ENCODE data around the gene APEH.

DNA sequence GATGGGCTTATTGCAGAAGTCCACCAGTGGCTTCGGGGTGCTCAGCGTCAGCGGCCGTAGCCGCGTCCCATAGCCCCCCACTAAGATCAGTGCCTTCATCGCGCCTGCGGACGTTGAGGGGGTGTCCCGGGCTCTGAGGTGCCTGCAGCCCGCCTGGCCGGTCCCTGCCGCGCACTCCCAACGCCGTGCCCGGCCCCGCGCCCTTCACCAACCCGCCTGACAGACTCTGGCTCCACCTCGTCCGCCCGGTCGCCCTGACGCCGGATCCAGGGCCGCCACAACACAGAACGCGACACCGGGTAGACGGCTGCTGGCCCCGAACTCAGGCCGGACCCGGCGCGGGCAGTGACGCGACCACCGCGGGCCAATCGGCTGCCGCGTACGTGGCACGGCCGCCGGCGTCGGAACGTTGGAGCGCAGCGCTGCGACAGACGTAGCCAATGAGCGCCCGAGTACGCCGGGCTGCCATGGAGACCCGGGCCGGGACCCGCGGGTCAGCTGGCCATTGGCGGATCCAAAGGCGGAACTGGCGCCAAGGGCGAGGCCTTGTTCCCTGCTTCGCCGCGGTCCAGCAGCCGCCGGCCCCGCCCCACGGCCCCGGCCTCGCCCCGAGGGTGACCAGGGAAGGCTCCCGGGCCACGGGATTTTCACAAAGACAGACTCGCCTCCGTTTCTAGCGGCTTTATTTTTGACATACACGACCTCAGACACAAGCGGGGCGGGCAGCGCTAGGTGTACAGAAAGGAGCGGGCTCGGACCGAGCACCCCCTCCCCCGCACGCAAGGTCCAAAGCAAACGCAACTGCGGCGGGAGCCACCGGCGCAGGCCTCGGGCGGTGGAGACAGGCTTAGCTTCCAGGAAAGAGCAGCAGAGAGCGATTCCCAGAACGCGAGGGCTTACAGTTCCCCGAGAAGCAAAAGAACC lies 49.7 kb downstream of the APEH start, which contains the start of gene GMPPB:
- TF ChIP-seq, protein P1, sequence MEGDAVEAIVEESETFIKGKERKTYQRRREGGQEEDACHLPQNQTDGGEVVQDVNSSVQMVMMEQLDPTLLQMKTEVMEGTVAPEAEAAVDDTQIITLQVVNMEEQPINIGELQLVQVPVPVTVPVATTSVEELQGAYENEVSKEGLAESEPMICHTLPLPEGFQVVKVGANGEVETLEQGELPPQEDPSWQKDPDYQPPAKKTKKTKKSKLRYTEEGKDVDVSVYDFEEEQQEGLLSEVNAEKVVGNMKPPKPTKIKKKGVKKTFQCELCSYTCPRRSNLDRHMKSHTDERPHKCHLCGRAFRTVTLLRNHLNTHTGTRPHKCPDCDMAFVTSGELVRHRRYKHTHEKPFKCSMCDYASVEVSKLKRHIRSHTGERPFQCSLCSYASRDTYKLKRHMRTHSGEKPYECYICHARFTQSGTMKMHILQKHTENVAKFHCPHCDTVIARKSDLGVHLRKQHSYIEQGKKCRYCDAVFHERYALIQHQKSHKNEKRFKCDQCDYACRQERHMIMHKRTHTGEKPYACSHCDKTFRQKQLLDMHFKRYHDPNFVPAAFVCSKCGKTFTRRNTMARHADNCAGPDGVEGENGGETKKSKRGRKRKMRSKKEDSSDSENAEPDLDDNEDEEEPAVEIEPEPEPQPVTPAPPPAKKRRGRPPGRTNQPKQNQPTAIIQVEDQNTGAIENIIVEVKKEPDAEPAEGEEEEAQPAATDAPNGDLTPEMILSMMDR (conservative IDR thresholded peaks at IDR 0.05; ENCODE audit: low read depth in 2 of 2) = no peak
- no peak for TF ChIP-seq EZH2 (IDR thresholded peaks at IDR 0.05; ENCODE audit: low read depth, unreplicated experiment)
- peak; percentile 66 for TF ChIP-seq POLR2AphosphoS5 (IDR thresholded peaks at IDR 0.05; ENCODE audit: low read depth)
- TF ChIP-seq EZH2phosphoT487 (IDR thresholded peaks at IDR 0.05; ENCODE audit: unreplicated experiment) = no peak
- no peak for TF ChIP-seq STAT1 (IDR thresholded peaks at IDR 0.05; ENCODE audit: unreplicated experiment)
- TF ChIP-seq CREB1 (CRISPR knock-in tag; IDR thresholded peaks at IDR 0.05; ENCODE audit: low read depth) = peak; percentile 96
- no peak for TF ChIP-seq ZNF114 (CRISPR knock-in tag; IDR thresholded peaks at IDR 0.05)
- TF ChIP-seq, protein P2, sequence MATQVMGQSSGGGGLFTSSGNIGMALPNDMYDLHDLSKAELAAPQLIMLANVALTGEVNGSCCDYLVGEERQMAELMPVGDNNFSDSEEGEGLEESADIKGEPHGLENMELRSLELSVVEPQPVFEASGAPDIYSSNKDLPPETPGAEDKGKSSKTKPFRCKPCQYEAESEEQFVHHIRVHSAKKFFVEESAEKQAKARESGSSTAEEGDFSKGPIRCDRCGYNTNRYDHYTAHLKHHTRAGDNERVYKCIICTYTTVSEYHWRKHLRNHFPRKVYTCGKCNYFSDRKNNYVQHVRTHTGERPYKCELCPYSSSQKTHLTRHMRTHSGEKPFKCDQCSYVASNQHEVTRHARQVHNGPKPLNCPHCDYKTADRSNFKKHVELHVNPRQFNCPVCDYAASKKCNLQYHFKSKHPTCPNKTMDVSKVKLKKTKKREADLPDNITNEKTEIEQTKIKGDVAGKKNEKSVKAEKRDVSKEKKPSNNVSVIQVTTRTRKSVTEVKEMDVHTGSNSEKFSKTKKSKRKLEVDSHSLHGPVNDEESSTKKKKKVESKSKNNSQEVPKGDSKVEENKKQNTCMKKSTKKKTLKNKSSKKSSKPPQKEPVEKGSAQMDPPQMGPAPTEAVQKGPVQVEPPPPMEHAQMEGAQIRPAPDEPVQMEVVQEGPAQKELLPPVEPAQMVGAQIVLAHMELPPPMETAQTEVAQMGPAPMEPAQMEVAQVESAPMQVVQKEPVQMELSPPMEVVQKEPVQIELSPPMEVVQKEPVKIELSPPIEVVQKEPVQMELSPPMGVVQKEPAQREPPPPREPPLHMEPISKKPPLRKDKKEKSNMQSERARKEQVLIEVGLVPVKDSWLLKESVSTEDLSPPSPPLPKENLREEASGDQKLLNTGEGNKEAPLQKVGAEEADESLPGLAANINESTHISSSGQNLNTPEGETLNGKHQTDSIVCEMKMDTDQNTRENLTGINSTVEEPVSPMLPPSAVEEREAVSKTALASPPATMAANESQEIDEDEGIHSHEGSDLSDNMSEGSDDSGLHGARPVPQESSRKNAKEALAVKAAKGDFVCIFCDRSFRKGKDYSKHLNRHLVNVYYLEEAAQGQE (IDR thresholded peaks at IDR 0.05; ENCODE audit: unreplicated experiment) = no peak
- TF ChIP-seq, protein P3, sequence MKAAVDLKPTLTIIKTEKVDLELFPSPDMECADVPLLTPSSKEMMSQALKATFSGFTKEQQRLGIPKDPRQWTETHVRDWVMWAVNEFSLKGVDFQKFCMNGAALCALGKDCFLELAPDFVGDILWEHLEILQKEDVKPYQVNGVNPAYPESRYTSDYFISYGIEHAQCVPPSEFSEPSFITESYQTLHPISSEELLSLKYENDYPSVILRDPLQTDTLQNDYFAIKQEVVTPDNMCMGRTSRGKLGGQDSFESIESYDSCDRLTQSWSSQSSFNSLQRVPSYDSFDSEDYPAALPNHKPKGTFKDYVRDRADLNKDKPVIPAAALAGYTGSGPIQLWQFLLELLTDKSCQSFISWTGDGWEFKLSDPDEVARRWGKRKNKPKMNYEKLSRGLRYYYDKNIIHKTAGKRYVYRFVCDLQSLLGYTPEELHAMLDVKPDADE (IDR thresholded peaks at IDR 0.05) = peak; percentile 39; the same call in 1 of the 2 replicates
- no peak for TF ChIP-seq ZNF331 (CRISPR knock-in tag; IDR thresholded peaks at IDR 0.05; ENCODE audit: low read depth)

All from GM23338 (cell line).